SK-N-MC (cell line): ENCODE measurements around the gene SERPINA5.

Experiments
- EZH2 ChIP-seq: fragments of 200-600 bp; sonication (generic); IDR thresholded peaks from one replicate; pipeline ENCODE4 v1.6.1; 2017; ENCODE audit warnings: antibody characterized with exemption
- FOXP2 ChIP-seq: optimal IDR thresholded peaks from 2 replicates; pipeline ENCODE3; 2011; ENCODE audit warnings: mild to moderate bottlenecking, moderate library complexity; ENCODE audit not compliant: insufficient read depth; ENCODE audit errors: extremely low read length, control extremely low read depth
- POLR2AphosphoS5 ChIP-seq: IDR thresholded peaks from 2 replicates; pipeline ENCODE4 v1.6.1; 2012; ENCODE audit warnings: mild to moderate bottlenecking, low read depth, low read length, borderline replicate concordance

- TF ChIP-seq EZH2 (no peak), POLR2AphosphoS5 (no peak), FOXP2 (no peak)
Observed at GRCh38 chr14:94640721-94641631, 59.8 kb downstream of the SERPINA5 start.
